Measurements from ENCODE around the gene EML3. TPM values are rescaled to one million over a fixed set of nuclear protein-coding genes. Genes with fewer than 3 reads are reported as not detected.

The EML3 gene
- total RNA-seq, 4 donors from 2014 or later = 39.5 to 61.0 (median 42.9) TPM

DNA sequence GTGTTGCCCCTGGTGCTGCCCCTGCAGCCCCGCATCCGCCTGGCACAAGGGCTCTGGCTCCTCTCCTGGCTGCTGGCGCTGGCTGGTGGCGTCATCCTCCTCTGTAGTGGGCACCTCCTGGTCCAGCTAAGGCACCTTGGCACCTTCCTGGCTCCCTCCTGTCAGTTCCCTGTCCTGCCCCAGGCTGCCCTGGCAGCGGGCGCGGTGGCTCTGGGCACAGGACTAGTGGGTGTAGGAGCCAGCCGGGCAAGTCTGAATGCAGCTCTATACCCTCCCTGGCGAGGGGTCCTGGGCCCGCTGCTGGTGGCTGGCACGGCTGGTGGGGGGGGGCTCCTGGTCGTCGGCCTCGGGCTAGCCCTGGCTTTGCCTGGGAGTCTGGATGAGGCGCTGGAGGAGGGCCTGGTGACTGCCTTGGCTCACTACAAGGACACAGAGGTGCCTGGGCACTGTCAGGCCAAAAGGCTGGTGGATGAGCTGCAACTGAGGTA, 760 bp upstream of the EML3 start:
- DNase-seq (ENCODE audit: low spot score in 2 of 2) = no peak
- WGBS, 2 donors = 17% methylated on average over 6 to 8 of the region's 15 CpGs
- no peak overlapping the region for H3K4me3 ChIP-seq (ENCODE audit: low read depth, poor library complexity, severe bottlenecking)
- TF ChIP-seq, protein P1, sequence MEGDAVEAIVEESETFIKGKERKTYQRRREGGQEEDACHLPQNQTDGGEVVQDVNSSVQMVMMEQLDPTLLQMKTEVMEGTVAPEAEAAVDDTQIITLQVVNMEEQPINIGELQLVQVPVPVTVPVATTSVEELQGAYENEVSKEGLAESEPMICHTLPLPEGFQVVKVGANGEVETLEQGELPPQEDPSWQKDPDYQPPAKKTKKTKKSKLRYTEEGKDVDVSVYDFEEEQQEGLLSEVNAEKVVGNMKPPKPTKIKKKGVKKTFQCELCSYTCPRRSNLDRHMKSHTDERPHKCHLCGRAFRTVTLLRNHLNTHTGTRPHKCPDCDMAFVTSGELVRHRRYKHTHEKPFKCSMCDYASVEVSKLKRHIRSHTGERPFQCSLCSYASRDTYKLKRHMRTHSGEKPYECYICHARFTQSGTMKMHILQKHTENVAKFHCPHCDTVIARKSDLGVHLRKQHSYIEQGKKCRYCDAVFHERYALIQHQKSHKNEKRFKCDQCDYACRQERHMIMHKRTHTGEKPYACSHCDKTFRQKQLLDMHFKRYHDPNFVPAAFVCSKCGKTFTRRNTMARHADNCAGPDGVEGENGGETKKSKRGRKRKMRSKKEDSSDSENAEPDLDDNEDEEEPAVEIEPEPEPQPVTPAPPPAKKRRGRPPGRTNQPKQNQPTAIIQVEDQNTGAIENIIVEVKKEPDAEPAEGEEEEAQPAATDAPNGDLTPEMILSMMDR (IDR thresholded peaks at IDR 0.05) = no peak
- TF ChIP-seq POLR2A (IDR thresholded peaks at IDR 0.05) = no peak
- intact Hi-C loops (cut with DNase I; ENCODE audit: low total_unique reads) = no loop called here

DNA sequence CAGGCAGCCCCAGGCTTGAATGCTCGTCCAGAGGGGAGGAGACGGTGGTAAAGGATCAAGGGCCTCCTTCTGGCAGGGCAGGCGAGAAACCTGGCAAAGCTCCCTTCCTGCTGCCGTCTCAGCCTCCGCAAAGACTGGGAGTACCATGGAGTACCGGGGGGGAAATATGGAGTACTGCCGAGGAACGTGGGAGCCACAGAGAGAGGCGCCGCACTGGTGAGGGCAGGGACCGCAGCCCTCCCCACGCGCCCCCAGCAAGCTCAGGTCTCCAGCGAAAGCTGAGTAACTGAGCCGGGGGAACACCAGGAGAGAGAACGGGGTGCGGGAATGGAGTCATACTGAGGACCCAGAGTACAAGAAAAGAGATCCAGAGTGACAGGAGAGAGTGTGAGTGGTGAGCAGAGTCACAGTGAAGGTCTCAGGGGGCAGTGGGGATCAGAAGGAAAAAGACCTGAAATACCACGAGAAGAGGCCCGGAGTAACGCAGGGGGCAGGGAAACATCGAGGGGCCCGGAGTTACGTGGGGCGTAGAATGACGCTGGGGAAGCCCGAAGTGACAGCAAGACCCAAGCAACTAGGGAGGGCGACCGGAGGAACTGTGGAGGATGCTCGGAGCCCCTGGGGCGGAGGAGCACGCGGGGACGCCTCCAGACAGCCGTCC, 740 bp downstream of the EML3 start:
- TF ChIP-seq, protein P1 (IDR thresholded peaks at IDR 0.05) = no peak
- TF ChIP-seq POLR2A (IDR thresholded peaks at IDR 0.05) = no peak
- intact Hi-C loops (cut with DNase I; ENCODE audit: low total_unique reads) = no loop called here
- peak in 1 of 2 donors; percentile 90 for DNase-seq (ENCODE audit: low spot score in 2 of 2)
- WGBS, 2 donors = 0 to 1% methylated on average over 34 of the region's 34 CpGs
- H3K4me3 ChIP-seq (ENCODE audit: low read depth, poor library complexity, severe bottlenecking) = peak overlapping the region; percentile 57

DNA sequence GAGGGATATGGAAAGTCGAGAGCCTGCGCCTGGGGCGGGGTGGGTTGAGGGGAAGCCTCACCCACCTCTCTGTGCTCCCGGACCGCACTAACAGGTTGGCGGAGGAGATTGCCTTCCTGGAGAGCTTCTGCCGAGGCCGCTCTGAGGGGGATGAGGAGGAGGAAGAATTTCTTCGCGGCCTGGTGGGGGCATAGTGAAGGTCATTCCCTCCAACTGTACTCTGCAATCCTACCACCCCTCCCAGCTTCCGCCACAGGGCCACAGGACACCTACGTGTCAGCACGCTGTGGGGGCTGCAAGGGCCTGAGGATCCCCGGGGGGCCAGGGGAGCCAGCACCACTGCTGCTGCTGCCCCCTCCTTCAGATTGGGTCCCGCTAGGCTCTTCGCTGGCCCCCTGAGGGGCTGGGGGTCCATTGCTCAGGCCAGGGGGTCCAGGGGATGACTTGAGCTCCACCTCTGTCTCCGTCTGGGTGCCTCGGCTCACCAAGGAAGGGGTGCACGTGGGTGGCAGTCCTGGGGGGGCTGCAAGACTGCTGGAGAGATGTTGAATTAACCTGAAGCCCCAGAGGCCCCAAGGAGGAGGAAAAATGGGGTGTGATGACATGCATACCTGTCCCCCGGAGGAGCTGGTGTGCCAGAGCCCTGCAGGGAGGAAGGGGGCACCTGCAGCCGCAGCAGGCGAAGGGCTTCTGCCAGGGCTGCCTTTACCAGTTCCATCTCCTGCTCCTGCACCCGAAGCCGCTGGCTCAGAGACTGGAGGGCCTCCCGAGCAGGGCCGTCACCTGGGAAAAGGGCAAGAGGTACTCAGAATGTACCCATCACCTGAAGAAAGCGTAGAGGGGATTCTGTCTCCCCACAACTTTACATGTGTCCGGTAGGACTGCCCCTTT, 1.5 kb downstream of the EML3 start:
- peak overlapping the region; percentile 57 for H3K4me3 ChIP-seq (ENCODE audit: low read depth, poor library complexity, severe bottlenecking)
- intact Hi-C loops (cut with DNase I; ENCODE audit: low total_unique reads) = no loop called here
- 69 to 73% methylated on average over 22 to 26 of the region's 28 CpGs for WGBS, 2 donors
- no peak for DNase-seq (ENCODE audit: low spot score in 2 of 2)
- TF ChIP-seq, protein P1 (IDR thresholded peaks at IDR 0.05) = no peak
- no peak for TF ChIP-seq POLR2A (IDR thresholded peaks at IDR 0.05)

DNA sequence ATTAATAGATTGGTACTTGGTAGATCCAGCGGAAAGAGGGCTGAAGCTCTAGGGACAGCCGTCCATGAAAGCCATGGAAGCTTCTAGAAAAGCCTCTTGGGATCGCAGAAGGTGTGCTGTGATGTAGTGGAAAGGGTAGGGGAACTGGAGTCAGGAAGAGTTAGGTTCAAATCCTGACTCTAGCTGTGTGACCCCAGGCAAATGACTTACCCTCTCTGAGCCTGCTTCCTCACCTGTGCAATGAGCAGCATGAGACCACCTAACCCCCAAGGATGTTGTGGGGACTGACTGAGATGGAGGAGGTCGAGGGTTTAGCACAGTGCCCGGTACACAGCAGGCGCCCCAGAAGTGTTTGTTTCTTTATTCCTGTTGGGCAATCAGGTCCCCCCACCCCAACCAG, 2.2 kb downstream of the EML3 start:
- no peak overlapping the region for H3K4me3 ChIP-seq (ENCODE audit: low read depth, poor library complexity, severe bottlenecking)
- WGBS, 2 donors = 93 to 95% methylated on average over 6 of the region's 6 CpGs
- intact Hi-C loops (cut with DNase I; ENCODE audit: low total_unique reads) = no loop called here
- TF ChIP-seq, protein P1 (IDR thresholded peaks at IDR 0.05) = no peak
- TF ChIP-seq POLR2A (IDR thresholded peaks at IDR 0.05) = no peak
- DNase-seq (ENCODE audit: low spot score in 2 of 2) = no peak

DNA sequence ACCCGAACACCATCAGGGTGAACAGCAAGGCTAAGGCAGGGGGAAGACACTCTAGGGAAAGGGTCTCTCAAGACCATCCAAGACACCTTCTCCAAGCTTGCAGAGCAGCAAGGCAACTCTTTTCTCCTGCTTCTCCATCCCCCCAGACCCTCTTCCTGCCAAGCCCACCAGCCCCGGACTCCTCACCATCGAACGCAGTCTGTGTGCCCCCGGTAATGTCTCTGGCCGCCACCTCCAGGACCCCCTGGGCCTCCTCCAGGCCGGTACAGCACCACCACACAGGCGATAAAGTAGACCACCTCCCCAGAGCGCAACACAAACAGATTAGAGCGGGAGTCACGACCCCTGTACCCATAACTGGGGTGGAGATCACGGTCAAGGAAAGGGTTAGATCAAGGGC, 3.8 kb downstream of the EML3 start:
- 94 to 95% methylated on average over 12 of the region's 12 CpGs for whole genome bisulfite sequencing, 2 donors
- intact Hi-C loops (cut with DNase I; ENCODE audit: low total_unique reads) = no loop called here
- no peak overlapping the region for H3K4me3 ChIP-seq (ENCODE audit: low read depth, poor library complexity, severe bottlenecking)
- no peak for DNase-seq (ENCODE audit: low spot score in 2 of 2)
- TF ChIP-seq POLR2A (IDR thresholded peaks at IDR 0.05) = no peak
- TF ChIP-seq, protein P1 (IDR thresholded peaks at IDR 0.05) = no peak

Measured in lower leg skin (tissue), 4 donors.